H9 (cell line): Measurements from ENCODE around the gene ARMC5. TPM values are rescaled to one million over a fixed set of nuclear protein-coding genes. Genes with fewer than 3 reads are reported as not detected.

ENCODE experiments used
- DNase-seq: peaks from one replicate; pipeline ENCODE4 v3.0.0-alpha.2; 2017
- H2AFZ ChIP-seq: one replicate; pipeline ENCODE4 v1.6.1; 2013; ENCODE audit warnings: mild to moderate bottlenecking, low read length, control low read depth, moderate library complexity
- H2AK5ac ChIP-seq: 2 replicates; pipeline ENCODE4 v1.6.1; 2013; ENCODE audit warnings: low read length, control low read depth, mixed read lengths; ENCODE audit not compliant: insufficient read length
- H2BK120ac ChIP-seq: one replicate; pipeline ENCODE4 v1.6.1; 2013; ENCODE audit warnings: low read depth, mild to moderate bottlenecking, low read length, control low read depth, inconsistent platforms; ENCODE audit not compliant: poor library complexity, severe bottlenecking
- H2BK12ac ChIP-seq: 2 replicates; pipeline ENCODE4 v1.6.1; 2013; ENCODE audit warnings: low read length, control low read depth, mixed read lengths, low read depth; ENCODE audit not compliant: insufficient read length
- H2BK15ac ChIP-seq: 2 replicates; pipeline ENCODE4 v1.6.1; 2013; ENCODE audit warnings: low read depth, low read length, control low read depth
- H2BK20ac ChIP-seq: one replicate; pipeline ENCODE4 v1.6.1; 2013; ENCODE audit warnings: low read depth, mild to moderate bottlenecking, low read length, control low read depth, inconsistent platforms; ENCODE audit not compliant: poor library complexity, severe bottlenecking
- H2BK5ac ChIP-seq: 2 replicates; pipeline ENCODE4 v1.6.1; 2013; ENCODE audit warnings: low read length, control low read depth, mixed read lengths; ENCODE audit not compliant: insufficient read length
- H3K14ac ChIP-seq: 2 replicates; pipeline ENCODE4 v1.6.1; 2013; ENCODE audit warnings: low read length, control low read depth; ENCODE audit not compliant: insufficient read depth
- H3K18ac ChIP-seq: 2 replicates; pipeline ENCODE4 v1.6.1; 2013; ENCODE audit warnings: low read depth, mild to moderate bottlenecking, mixed read lengths, low read length, control low read depth; ENCODE audit not compliant: insufficient read length
- H3K23ac ChIP-seq: 2 replicates; pipeline ENCODE4 v1.6.1; 2013; ENCODE audit warnings: low read length, control low read depth, mixed read lengths, low read depth; ENCODE audit not compliant: insufficient read length
- H3K23me2 ChIP-seq: 2 replicates; pipeline ENCODE4 v1.6.1; 2013; ENCODE audit warnings: low read depth, mild to moderate bottlenecking, mixed read lengths, low read length, control low read depth; ENCODE audit not compliant: insufficient read length, poor library complexity, severe bottlenecking
- H3K27ac ChIP-seq: 2 replicates; pipeline ENCODE4 v1.5.1; 2013; ENCODE audit warnings: low read length, control low read depth, mixed read lengths, low read depth; ENCODE audit not compliant: insufficient read length
- H3K27me3 ChIP-seq: 2 replicates; pipeline ENCODE4 v1.6.1; 2013; ENCODE audit warnings: low read length, control low read depth, inconsistent platforms; ENCODE audit not compliant: insufficient read depth
- H3K4ac ChIP-seq: 2 replicates; pipeline ENCODE4 v1.6.1; 2013; ENCODE audit warnings: low read depth, mild to moderate bottlenecking, control low read depth, inconsistent platforms, low read length, moderate library complexity
- H3K4me1 ChIP-seq: 2 replicates; pipeline ENCODE4 v1.6.1; 2013; ENCODE audit warnings: low read length, control low read depth, inconsistent platforms; ENCODE audit not compliant: insufficient read depth
- H3K4me2 ChIP-seq: 2 replicates; pipeline ENCODE4 v1.6.1; 2013; ENCODE audit warnings: low read length, control low read depth, mixed read lengths; ENCODE audit not compliant: insufficient read length, insufficient read depth
- H3K56ac ChIP-seq: 2 replicates; pipeline ENCODE4 v1.6.1; 2013; ENCODE audit warnings: low read depth, mild to moderate bottlenecking, mixed read lengths, low read length, control low read depth; ENCODE audit not compliant: insufficient read length
- H3K79me1 ChIP-seq: 2 replicates; pipeline ENCODE4 v1.6.1; 2013; ENCODE audit warnings: low read depth, mild to moderate bottlenecking, moderate library complexity, low read length, control low read depth, inconsistent platforms; ENCODE audit not compliant: insufficient read depth, poor library complexity, severe bottlenecking
- H3K79me2 ChIP-seq: 2 replicates; pipeline ENCODE4 v1.6.1; 2013; ENCODE audit warnings: low read length, control low read depth, inconsistent platforms; ENCODE audit not compliant: insufficient read depth
- H3K9ac ChIP-seq: 2 replicates; pipeline ENCODE4 v1.6.1; 2013; ENCODE audit warnings: low read length, control low read depth, mixed read lengths; ENCODE audit not compliant: insufficient read length; ENCODE audit errors: extremely low read depth
- H3K9me3 ChIP-seq: one replicate; pipeline ENCODE4 v1.6.1; 2013; ENCODE audit warnings: low read depth, low read length, inconsistent platforms; ENCODE audit not compliant: control insufficient read depth
- H3T11ph ChIP-seq: one replicate; pipeline ENCODE4 v1.6.1; 2013; ENCODE audit warnings: mild to moderate bottlenecking, low read length, control low read depth, inconsistent platforms
- H4K20me1 ChIP-seq: one replicate; pipeline ENCODE4 v1.6.1; 2013; ENCODE audit not compliant: control insufficient read depth, insufficient read length, insufficient read depth
- H4K5ac ChIP-seq: 2 replicates; pipeline ENCODE4 v1.6.1; 2013; ENCODE audit warnings: low read depth, mild to moderate bottlenecking, mixed read lengths, low read length, control low read depth; ENCODE audit not compliant: insufficient read length
- H4K8ac ChIP-seq: replicated peaks from 2 replicates; pipeline ENCODE4 v1.6.1; 2013; ENCODE audit warnings: low read length, control low read depth, mixed read lengths, low read depth; ENCODE audit not compliant: insufficient read length
- H4K91ac ChIP-seq: 2 replicates; pipeline ENCODE4 v1.6.1; 2013; ENCODE audit warnings: low read depth, mild to moderate bottlenecking, moderate library complexity, mixed read lengths, low read length, control low read depth; ENCODE audit not compliant: insufficient read length
- H3K27ac Mint-ChIP-seq, 3 experiments: 2 replicates in 2 of 3; 3 replicates in 1 of 3; pipeline ENCODE4 v1.8.0; 2020 to 2021; ENCODE audit warnings: mixed read lengths in 3 of 3, mild to moderate bottlenecking in 1 of 3, moderate library complexity in 1 of 3
- H3K27me3 Mint-ChIP-seq: 2 replicates; pipeline ENCODE4 v1.8.0; 2021; ENCODE audit warnings: low read depth, mild to moderate bottlenecking, moderate library complexity, mixed read lengths
- H3K36me3 Mint-ChIP-seq, 3 experiments: 2 replicates in 2 of 3; 3 replicates in 1 of 3; pipeline ENCODE4 v1.8.0; 2020 to 2021; ENCODE audit warnings: low read depth in 3 of 3, mixed read lengths in 3 of 3; ENCODE audit not compliant: insufficient read depth in 1 of 3
- H3K4me1 Mint-ChIP-seq, 2 experiments: 2 replicates each; pipeline ENCODE4 v1.8.0; 2020; ENCODE audit warnings: mixed read lengths in 2 of 2
- H3K4me3 Mint-ChIP-seq, 2 experiments: 2 replicates in 1 of 2; 3 replicates in 1 of 2; pipeline ENCODE4 v1.8.0; 2020 to 2021; ENCODE audit warnings: mild to moderate bottlenecking in 2 of 2, mixed read lengths in 2 of 2, moderate library complexity in 1 of 2
- H3K9me3 Mint-ChIP-seq, 2 experiments: 2 replicates in 1 of 2; 3 replicates in 1 of 2; pipeline ENCODE4 v1.8.0; 2020; ENCODE audit warnings: mild to moderate bottlenecking in 2 of 2, mixed read lengths in 2 of 2, moderate library complexity in 1 of 2
- WGBS: extraction: QIAGEN DNeasy Blood & Tissue Kit; methylation state at CpG from one replicate; pipeline ENCODE4 v1.1.7; 2013; ENCODE audit warnings: missing lambda C conversion rate, low lambda C conversion rate, mixed read lengths; ENCODE audit not compliant: insufficient read length; ENCODE audit errors: extremely low coverage; 5-methylcytosine and 5-hydroxymethylcytosine counted together
- total RNA-seq: library from RNA; stranded (reverse); gene quantifications from 2 replicates; pipeline ENCODE4 v1.2.1, GENCODE V29; 2021
- TF ChIP-seq, protein P1 (sequence below): fragments of 200-600 bp; sonication (generic); conservative IDR thresholded peaks from 3 replicates; pipeline ENCODE4 v1.8.0; 2021; ENCODE audit warnings: antibody characterized with exemption, mild to moderate bottlenecking

Gene ARMC5
- total RNA-seq, 1 experiment from 2014 or later = 18.7 TPM

- H3K79me2 ChIP-seq = no peaks in the 10 kb centered on the region
- H4K20me1 ChIP-seq = no peaks in the 10 kb centered on the region
- no peak overlapping the region for H2AFZ ChIP-seq
- H3K56ac ChIP-seq = no peak overlapping the region
- Mint-ChIP-seq H3K36me3 (peaks cover 3 to 7% (median 4%) of the 10 kb centered on the region in 3 experiments; a peak in 5 of 7 replicates), H3K27ac (peak overlapping the region in 1 of 3 experiments; percentile 19; a peak in 1 of 7 replicates), H3K27me3 (no peaks in the 10 kb centered on the region), H3K4me1 (peaks cover 31 to 37% of the 10 kb centered on the region in 2 experiments), H3K9me3 (peaks cover 0 to under 1% of the 10 kb centered on the region in 2 experiments; a peak in 2 of 5 replicates), H3K4me3 (no peak overlapping the region)
- peaks cover 6% of the 10 kb centered on the region for H3K23me2 ChIP-seq
- WGBS = no CpG with 5 or more reads among the region's 4 CpGs
- no peak for DNase-seq
- H3K4ac ChIP-seq = no peak overlapping the region
- no peak overlapping the region for H2BK120ac ChIP-seq
- no peak overlapping the region for H4K91ac ChIP-seq
- H2BK20ac ChIP-seq = no peak overlapping the region
- no peak overlapping the region for H4K5ac ChIP-seq
- H3K9ac ChIP-seq = no peak overlapping the region
- H2BK15ac ChIP-seq = no peak overlapping the region
- no peak overlapping the region for H2BK5ac ChIP-seq
- H3K23ac ChIP-seq = no peak overlapping the region
- TF ChIP-seq, protein P1, sequence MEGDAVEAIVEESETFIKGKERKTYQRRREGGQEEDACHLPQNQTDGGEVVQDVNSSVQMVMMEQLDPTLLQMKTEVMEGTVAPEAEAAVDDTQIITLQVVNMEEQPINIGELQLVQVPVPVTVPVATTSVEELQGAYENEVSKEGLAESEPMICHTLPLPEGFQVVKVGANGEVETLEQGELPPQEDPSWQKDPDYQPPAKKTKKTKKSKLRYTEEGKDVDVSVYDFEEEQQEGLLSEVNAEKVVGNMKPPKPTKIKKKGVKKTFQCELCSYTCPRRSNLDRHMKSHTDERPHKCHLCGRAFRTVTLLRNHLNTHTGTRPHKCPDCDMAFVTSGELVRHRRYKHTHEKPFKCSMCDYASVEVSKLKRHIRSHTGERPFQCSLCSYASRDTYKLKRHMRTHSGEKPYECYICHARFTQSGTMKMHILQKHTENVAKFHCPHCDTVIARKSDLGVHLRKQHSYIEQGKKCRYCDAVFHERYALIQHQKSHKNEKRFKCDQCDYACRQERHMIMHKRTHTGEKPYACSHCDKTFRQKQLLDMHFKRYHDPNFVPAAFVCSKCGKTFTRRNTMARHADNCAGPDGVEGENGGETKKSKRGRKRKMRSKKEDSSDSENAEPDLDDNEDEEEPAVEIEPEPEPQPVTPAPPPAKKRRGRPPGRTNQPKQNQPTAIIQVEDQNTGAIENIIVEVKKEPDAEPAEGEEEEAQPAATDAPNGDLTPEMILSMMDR = no peak
- H2BK12ac ChIP-seq = no peak overlapping the region
- H3K4me2 ChIP-seq = no peak overlapping the region
- H3K14ac ChIP-seq = no peak overlapping the region
- H3T11ph ChIP-seq = no peak overlapping the region
- peaks cover 9% of the 10 kb centered on the region; the same call in 1 of the 2 replicates for H3K4me1 ChIP-seq
- no peaks in the 10 kb centered on the region for H3K27me3 ChIP-seq
- no peak overlapping the region for H3K27ac ChIP-seq
- no peaks in the 10 kb centered on the region for H3K9me3 ChIP-seq
- H3K79me1 ChIP-seq = no peaks in the 10 kb centered on the region
- H4K8ac ChIP-seq = no peak overlapping the region
- no peak overlapping the region for H2AK5ac ChIP-seq
- H3K18ac ChIP-seq = no peak overlapping the region
Observed at GRCh38 chr16:31505483-31505882, 46.2 kb downstream of the ARMC5 start.
